ENCODE measurements around the gene HDAC4.

GRCh38 chr2:239048736-239049135, 352.1 kb downstream of the HDAC4 start:
- no peak for TF ChIP-seq CTCF (IDR thresholded peaks at IDR 0.05; ENCODE audit: low read length)
- no peak for TF ChIP-seq EZH2 (IDR thresholded peaks at IDR 0.05; ENCODE audit: borderline replicate concordance, low read length)
